K562 (cell line): ENCODE results near the gene RPRD1B. TPM values are rescaled to one million over a fixed set of nuclear protein-coding genes. Genes with fewer than 3 reads are reported as not detected.

Source experiments
- ATF7 ChIP-seq: fragments of 450-650 bp; IDR thresholded peaks from 2 replicates; pipeline ENCODE4 v1.7.1; 2014; ENCODE audit warnings: mild to moderate bottlenecking, moderate library complexity
- BMI1 ChIP-seq: fragments of 150-350 bp; IDR thresholded peaks from 2 replicates; pipeline ENCODE4 v1.6.1; 2014; ENCODE audit warnings: low read length
- CEBPB ChIP-seq: fragments of 450-650 bp; IDR thresholded peaks from 2 replicates; pipeline ENCODE4 v1.6.1; 2016; ENCODE audit warnings: missing genetic modification characterization, missing compliant biosample characterization
- HDAC3 ChIP-seq: fragments of 450-650 bp; IDR thresholded peaks from 2 replicates; pipeline ENCODE4 v1.6.1; 2018; ENCODE audit warnings: borderline replicate concordance, mild to moderate bottlenecking, moderate library complexity; ENCODE audit not compliant: partially characterized antibody
- HNRNPLL ChIP-seq: fragments of 200-400 bp; formaldehyde crosslinking; IDR thresholded peaks from 2 replicates; pipeline ENCODE4 v1.6.1; 2017; ENCODE audit warnings: low read length, low read depth, mild to moderate bottlenecking; ENCODE audit not compliant: poor library complexity, severe bottlenecking
- HNRNPUL1 ChIP-seq: fragments of 200-400 bp; formaldehyde crosslinking; IDR thresholded peaks from 2 replicates; pipeline ENCODE4 v1.6.1; 2017; ENCODE audit warnings: low read length
- ILF3 ChIP-seq: fragments of 450-650 bp; IDR thresholded peaks from 2 replicates; pipeline ENCODE4 v1.6.1; 2018; ENCODE audit warnings: antibody characterized with exemption, mild to moderate bottlenecking, moderate library complexity, borderline replicate concordance
- KDM4B ChIP-seq, 2 experiments: fragments of 450-650 bp in 1 of 2; sonication (generic) in 1 of 2; IDR thresholded peaks; 2 replicates each; pipeline ENCODE4 v1.6.1; 2016 to 2017; ENCODE audit warnings: borderline replicate concordance in 2 of 2, antibody characterized with exemption in 1 of 2, low read depth in 1 of 2, mild to moderate bottlenecking in 1 of 2
- KLF16 ChIP-seq: IDR thresholded peaks from 2 replicates; pipeline ENCODE4 v1.6.1; 2016; ENCODE audit warnings: antibody characterized with exemption
- MTF1 ChIP-seq: fragments of 250-450 bp; sonication (Bioruptor Pico); IDR thresholded peaks from 2 replicates; pipeline ENCODE4 v1.9.0; 2021; ENCODE audit warnings: moderate library complexity, mild to moderate bottlenecking, inconsistent platforms, borderline replicate concordance
- MYBL2 ChIP-seq, 2 experiments: fragments of 450-650 bp in 1 of 2; sonication (generic) in 1 of 2; formaldehyde crosslinking in 1 of 2; IDR thresholded peaks; 2 replicates each; pipeline versions ENCODE4 v1.6.1 to v1.8.1; 2017 to 2022; ENCODE audit warnings: borderline replicate concordance in 1 of 2, inconsistent platforms in 1 of 2, low read depth in 1 of 2, mild to moderate bottlenecking in 1 of 2, missing genetic modification reagents in 1 of 2, moderate library complexity in 1 of 2
- NCOA6 ChIP-seq: fragments of 450-650 bp; IDR thresholded peaks from 2 replicates; pipeline ENCODE4 v1.6.1; 2017; ENCODE audit warnings: mild to moderate bottlenecking
- NRF1 ChIP-seq, 2 experiments: fragments of 450-650 bp; IDR thresholded peaks in 1 of 2; conservative IDR thresholded peaks in 1 of 2; 2 replicates each; pipeline ENCODE4 v1.6.1; 2014; ENCODE audit warnings: mild to moderate bottlenecking in 2 of 2
- PCBP2 ChIP-seq: fragments of 200-400 bp; formaldehyde crosslinking; IDR thresholded peaks from 2 replicates; pipeline ENCODE4 v1.6.1; 2018; ENCODE audit warnings: low read length, low read depth, mild to moderate bottlenecking, moderate library complexity; ENCODE audit not compliant: poor library complexity, severe bottlenecking
- POLR2H ChIP-seq: IDR thresholded peaks from 2 replicates; pipeline ENCODE4 v1.6.1; 2016; ENCODE audit warnings: missing genetic modification characterization, low read depth, mild to moderate bottlenecking, control low read depth, missing compliant biosample characterization, moderate library complexity
- ZKSCAN3 ChIP-seq: fragments of 250-450 bp; sonication (Bioruptor Pico); IDR thresholded peaks from 2 replicates; pipeline ENCODE4 v1.4.0; 2020
- ZNF124 ChIP-seq: sonication (generic); formaldehyde crosslinking; IDR thresholded peaks from 2 replicates; pipeline ENCODE4 v1.8.1; 2022; ENCODE audit warnings: missing genetic modification reagents
- ZNF444 ChIP-seq: fragments of 250-450 bp; sonication (Bioruptor Pico); IDR thresholded peaks from 2 replicates; pipeline ENCODE4 v1.4.0; 2020; ENCODE audit warnings: mild to moderate bottlenecking, moderate library complexity
- polyA plus RNA-seq, 8 experiments: library from polyadenylated mRNA; depleted of rRNA in 4 of 8; stranded (reverse) in 5 of 8; unstranded in 3 of 8; fragments of >200 nt; fragmentation: Nextera tagmentation in 2 of 8; fragmentation: Illumina TruSeq in 1 of 8; extraction: Ambion mirVana in 2 of 8; extraction: Trizol in 1 of 8; gene quantifications; 2 replicates each; pipeline versions ENCODE4 v1.2.1 to v1.2.3, GENCODE V29; 2011 to 2014; ENCODE audit warnings: inconsistent platforms in 1 of 8, missing spikeins in 1 of 8
- total RNA-seq, 7 experiments: library from RNA; depleted of rRNA in 6 of 7; stranded (reverse); fragments of >200 nt in 6 of 7; fragmentation: Illumina TruSeq in 2 of 7; extraction: Trizol in 2 of 7; gene quantifications; 2 replicates each; pipeline versions ENCODE4 v1.2.1 to v1.2.3, GENCODE V29; 2011 to 2021; ENCODE audit warnings: low replicate concordance in 1 of 7
- TF ChIP-seq, protein P1 (sequence below): fragments of 250-450 bp; sonication (Bioruptor Pico); IDR thresholded peaks from 2 replicates; pipeline ENCODE4 v1.8.0; 2022; ENCODE audit warnings: moderate library complexity, mild to moderate bottlenecking, inconsistent platforms
- TF ChIP-seq, protein P2 (sequence below): IDR thresholded peaks from 2 replicates; pipeline ENCODE4 v1.6.1; 2016; ENCODE audit warnings: missing genetic modification characterization, missing compliant biosample characterization
- TF ChIP-seq, protein P3 (sequence below): fragments of 450-650 bp; IDR thresholded peaks from one replicate; pipeline ENCODE4 v1.6.1; 2018; ENCODE audit warnings: mild to moderate bottlenecking, moderate library complexity; ENCODE audit not compliant: partially characterized antibody
- TF ChIP-seq, protein P4 (sequence below): sonication (generic); formaldehyde crosslinking; IDR thresholded peaks from 2 replicates; pipeline ENCODE4 v1.4.0; 2020; ENCODE audit warnings: mild to moderate bottlenecking, missing genetic modification reagents

RPRD1B gene
- total and polyA plus RNA-seq, 9 of the 15 experiments (the other 6 are each of a cell fraction or from before 2014, with no cell fraction given), result 5.5 to 43.0 (median 24.4) TPM

DNA sequence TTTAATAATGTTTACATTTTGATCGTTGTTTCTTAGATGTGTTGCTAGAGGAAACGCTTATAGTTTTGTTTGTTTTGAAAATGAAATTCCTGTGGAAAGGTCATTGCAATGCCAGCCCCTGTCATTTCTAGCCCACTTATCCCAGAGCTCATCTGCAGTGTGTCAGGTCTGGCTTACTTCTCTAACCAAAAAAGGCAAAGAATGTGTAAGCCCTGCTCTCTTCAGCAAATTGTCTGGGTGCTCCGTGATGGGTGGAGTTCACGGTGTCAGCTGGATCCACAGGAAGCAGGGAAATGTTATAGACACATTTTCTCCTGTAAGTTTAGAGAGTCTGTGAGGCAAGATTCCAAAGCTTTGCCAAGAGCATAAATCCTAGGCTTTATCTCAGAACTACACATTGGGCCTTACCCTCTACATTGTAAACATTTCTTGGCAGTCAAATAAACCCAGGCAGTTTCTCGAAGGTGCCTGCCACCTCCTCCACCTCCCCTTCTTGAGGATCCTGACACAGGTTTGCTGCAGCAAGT, 50.9 kb downstream of the RPRD1B start (continued):
- TF ChIP-seq, protein P1, sequence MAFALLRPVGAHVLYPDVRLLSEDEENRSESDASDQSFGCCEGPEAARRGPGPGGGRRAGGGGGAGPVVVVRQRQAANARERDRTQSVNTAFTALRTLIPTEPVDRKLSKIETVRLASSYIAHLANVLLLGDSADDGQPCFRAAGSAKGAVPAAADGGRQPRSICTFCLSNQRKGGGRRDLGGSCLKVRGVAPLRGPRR (CRISPR knock-in tag), result no peak
- TF ChIP-seq HDAC3, result no peak
- no peak for TF ChIP-seq ZKSCAN3 (CRISPR knock-in tag)
- no peak for TF ChIP-seq HNRNPUL1
- TF ChIP-seq, protein P2, sequence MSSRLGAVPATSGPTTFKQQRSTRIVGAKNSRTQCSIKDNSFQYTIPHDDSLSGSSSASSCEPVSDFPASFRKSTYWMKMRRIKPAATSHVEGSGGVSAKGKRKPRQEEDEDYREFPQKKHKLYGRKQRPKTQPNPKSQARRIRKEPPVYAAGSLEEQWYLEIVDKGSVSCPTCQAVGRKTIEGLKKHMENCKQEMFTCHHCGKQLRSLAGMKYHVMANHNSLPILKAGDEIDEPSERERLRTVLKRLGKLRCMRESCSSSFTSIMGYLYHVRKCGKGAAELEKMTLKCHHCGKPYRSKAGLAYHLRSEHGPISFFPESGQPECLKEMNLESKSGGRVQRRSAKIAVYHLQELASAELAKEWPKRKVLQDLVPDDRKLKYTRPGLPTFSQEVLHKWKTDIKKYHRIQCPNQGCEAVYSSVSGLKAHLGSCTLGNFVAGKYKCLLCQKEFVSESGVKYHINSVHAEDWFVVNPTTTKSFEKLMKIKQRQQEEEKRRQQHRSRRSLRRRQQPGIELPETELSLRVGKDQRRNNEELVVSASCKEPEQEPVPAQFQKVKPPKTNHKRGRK (tag), result no peak
- TF ChIP-seq, protein P3, sequence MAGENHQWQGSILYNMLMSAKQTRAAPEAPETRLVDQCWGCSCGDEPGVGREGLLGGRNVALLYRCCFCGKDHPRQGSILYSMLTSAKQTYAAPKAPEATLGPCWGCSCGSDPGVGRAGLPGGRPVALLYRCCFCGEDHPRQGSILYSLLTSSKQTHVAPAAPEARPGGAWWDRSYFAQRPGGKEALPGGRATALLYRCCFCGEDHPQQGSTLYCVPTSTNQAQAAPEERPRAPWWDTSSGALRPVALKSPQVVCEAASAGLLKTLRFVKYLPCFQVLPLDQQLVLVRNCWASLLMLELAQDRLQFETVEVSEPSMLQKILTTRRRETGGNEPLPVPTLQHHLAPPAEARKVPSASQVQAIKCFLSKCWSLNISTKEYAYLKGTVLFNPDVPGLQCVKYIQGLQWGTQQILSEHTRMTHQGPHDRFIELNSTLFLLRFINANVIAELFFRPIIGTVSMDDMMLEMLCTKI, result no peak
- no peak for TF ChIP-seq HNRNPLL
- TF ChIP-seq KDM4B (IDR thresholded peaks at IDR 0.05; ENCODE audit: borderline replicate concordance in 2 of 2, low read depth in 1 of 2), result no peak
- no peak for TF ChIP-seq POLR2H (tag)
- peak; percentile 36; the same call in 1 of the 2 replicates for TF ChIP-seq ATF7
- 0 out of 4 replicates have a peak, but pooled peaks of 1 of the 2 experiments have one; percentile 26 for TF ChIP-seq NRF1 (conservative IDR thresholded peaks at IDR 0.05 in 1 of 2, IDR thresholded peaks at IDR 0.05 in 1 of 2)
- TF ChIP-seq MYBL2 (IDR thresholded peaks at IDR 0.05; ENCODE audit: low read depth), result no peak
- TF ChIP-seq MYBL2 (CRISPR knock-in tag; IDR thresholded peaks at IDR 0.05; ENCODE audit: borderline replicate concordance), result no peak
- no peak; the same call in 1 of the 2 replicates for TF ChIP-seq KLF16
- TF ChIP-seq ZNF444, result no peak
- TF ChIP-seq, protein P4, sequence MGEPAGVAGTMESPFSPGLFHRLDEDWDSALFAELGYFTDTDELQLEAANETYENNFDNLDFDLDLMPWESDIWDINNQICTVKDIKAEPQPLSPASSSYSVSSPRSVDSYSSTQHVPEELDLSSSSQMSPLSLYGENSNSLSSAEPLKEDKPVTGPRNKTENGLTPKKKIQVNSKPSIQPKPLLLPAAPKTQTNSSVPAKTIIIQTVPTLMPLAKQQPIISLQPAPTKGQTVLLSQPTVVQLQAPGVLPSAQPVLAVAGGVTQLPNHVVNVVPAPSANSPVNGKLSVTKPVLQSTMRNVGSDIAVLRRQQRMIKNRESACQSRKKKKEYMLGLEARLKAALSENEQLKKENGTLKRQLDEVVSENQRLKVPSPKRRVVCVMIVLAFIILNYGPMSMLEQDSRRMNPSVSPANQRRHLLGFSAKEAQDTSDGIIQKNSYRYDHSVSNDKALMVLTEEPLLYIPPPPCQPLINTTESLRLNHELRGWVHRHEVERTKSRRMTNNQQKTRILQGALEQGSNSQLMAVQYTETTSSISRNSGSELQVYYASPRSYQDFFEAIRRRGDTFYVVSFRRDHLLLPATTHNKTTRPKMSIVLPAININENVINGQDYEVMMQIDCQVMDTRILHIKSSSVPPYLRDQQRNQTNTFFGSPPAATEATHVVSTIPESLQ (CRISPR knock-in tag), result no peak
- no peak for TF ChIP-seq MTF1 (CRISPR knock-in tag)
- TF ChIP-seq BMI1, result no peak
- TF ChIP-seq ZNF124 (CRISPR knock-in tag), result no peak
- no peak for TF ChIP-seq CEBPB
- no peak for TF ChIP-seq NCOA6
- TF ChIP-seq PCBP2, result no peak
- no peak for TF ChIP-seq ILF3
